ENCODE data around the gene HBQ1.
A peak's percentile ranks its signal among the peaks of the same experiment; 100 is the strongest.

The HBQ1 gene

GRCh38 chr16:180681-181564, 664 bp downstream of the HBQ1 start (continued):
- TF ChIP-seq, protein P1, sequence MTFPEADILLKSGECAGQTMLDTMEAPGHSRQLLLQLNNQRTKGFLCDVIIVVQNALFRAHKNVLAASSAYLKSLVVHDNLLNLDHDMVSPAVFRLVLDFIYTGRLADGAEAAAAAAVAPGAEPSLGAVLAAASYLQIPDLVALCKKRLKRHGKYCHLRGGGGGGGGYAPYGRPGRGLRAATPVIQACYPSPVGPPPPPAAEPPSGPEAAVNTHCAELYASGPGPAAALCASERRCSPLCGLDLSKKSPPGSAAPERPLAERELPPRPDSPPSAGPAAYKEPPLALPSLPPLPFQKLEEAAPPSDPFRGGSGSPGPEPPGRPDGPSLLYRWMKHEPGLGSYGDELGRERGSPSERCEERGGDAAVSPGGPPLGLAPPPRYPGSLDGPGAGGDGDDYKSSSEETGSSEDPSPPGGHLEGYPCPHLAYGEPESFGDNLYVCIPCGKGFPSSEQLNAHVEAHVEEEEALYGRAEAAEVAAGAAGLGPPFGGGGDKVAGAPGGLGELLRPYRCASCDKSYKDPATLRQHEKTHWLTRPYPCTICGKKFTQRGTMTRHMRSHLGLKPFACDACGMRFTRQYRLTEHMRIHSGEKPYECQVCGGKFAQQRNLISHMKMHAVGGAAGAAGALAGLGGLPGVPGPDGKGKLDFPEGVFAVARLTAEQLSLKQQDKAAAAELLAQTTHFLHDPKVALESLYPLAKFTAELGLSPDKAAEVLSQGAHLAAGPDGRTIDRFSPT (tag by site-specific recombination; IDR thresholded peaks at IDR 0.05), result peak; percentile 91
- TF ChIP-seq ZNF510 (tag by site-specific recombination; IDR thresholded peaks at IDR 0.05; ENCODE audit: insufficient replicate concordance) (no peak), GLI2 (tag by site-specific recombination; IDR thresholded peaks at IDR 0.05; ENCODE audit: borderline replicate concordance, low read depth) (no peak), ZNF501 (tag by site-specific recombination; IDR thresholded peaks at IDR 0.05) (peak; percentile 89), ZNF169 (tag by site-specific recombination; IDR thresholded peaks at IDR 0.05) (no peak), ZNF558 (tag by site-specific recombination; IDR thresholded peaks at IDR 0.05) (no peak), ZNF707 (tag by site-specific recombination; IDR thresholded peaks at IDR 0.05) (no peak), HOXA7 (CRISPR knock-in tag; IDR thresholded peaks at IDR 0.05; ENCODE audit: borderline replicate concordance) (no peak), ZXDB (tag by site-specific recombination; IDR thresholded peaks at IDR 0.05) (peak; percentile 62; the same call in 1 of the 2 replicates), SCRT2 (tag by site-specific recombination; IDR thresholded peaks at IDR 0.05) (peak; percentile 67), ZSCAN30 (tag by site-specific recombination; IDR thresholded peaks at IDR 0.05) (peak; percentile 93; the same call in 1 of the 2 replicates), ZNF555 (tag by site-specific recombination; conservative IDR thresholded peaks at IDR 0.05) (no peak), MEIS1 (CRISPR knock-in tag; IDR thresholded peaks at IDR 0.05; ENCODE audit: borderline replicate concordance) (no peak), KLF9 (tag by site-specific recombination; IDR thresholded peaks at IDR 0.05; ENCODE audit: low read depth) (peak; percentile 82), ZFHX2 (tag by site-specific recombination; conservative IDR thresholded peaks at IDR 0.05) (no peak; the same call in 1 of the 2 replicates), SALL2 (tag by site-specific recombination; IDR thresholded peaks at IDR 0.05; ENCODE audit: borderline replicate concordance) (no peak), ZFP69B (tag by site-specific recombination; IDR thresholded peaks at IDR 0.05) (peak; percentile 96), TCF7L2 (IDR thresholded peaks at IDR 0.05; ENCODE audit: borderline replicate concordance, low read depth, low read length) (no peak), ZNF280D (tag by site-specific recombination; IDR thresholded peaks at IDR 0.05) (no peak), KLF10 (tag by site-specific recombination; IDR thresholded peaks at IDR 0.05) (peak; percentile 76), ZNF521 (tag by site-specific recombination; IDR thresholded peaks at IDR 0.05) (no peak), ZNF544 (tag by site-specific recombination; IDR thresholded peaks at IDR 0.05) (no peak), ZNF48 (tag by site-specific recombination; IDR thresholded peaks at IDR 0.05) (no peak), ZNF221 (tag by site-specific recombination; IDR thresholded peaks at IDR 0.05; ENCODE audit: borderline replicate concordance) (no peak), ZNF843 (tag by site-specific recombination; IDR thresholded peaks at IDR 0.05) (no peak)
- TF ChIP-seq, protein P2, sequence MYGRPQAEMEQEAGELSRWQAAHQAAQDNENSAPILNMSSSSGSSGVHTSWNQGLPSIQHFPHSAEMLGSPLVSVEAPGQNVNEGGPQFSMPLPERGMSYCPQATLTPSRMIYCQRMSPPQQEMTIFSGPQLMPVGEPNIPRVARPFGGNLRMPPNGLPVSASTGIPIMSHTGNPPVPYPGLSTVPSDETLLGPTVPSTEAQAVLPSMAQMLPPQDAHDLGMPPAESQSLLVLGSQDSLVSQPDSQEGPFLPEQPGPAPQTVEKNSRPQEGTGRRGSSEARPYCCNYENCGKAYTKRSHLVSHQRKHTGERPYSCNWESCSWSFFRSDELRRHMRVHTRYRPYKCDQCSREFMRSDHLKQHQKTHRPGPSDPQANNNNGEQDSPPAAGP (tag by site-specific recombination; IDR thresholded peaks at IDR 0.05), result peak; percentile 67; the same call in 1 of the 2 replicates
- TF ChIP-seq, protein P3, sequence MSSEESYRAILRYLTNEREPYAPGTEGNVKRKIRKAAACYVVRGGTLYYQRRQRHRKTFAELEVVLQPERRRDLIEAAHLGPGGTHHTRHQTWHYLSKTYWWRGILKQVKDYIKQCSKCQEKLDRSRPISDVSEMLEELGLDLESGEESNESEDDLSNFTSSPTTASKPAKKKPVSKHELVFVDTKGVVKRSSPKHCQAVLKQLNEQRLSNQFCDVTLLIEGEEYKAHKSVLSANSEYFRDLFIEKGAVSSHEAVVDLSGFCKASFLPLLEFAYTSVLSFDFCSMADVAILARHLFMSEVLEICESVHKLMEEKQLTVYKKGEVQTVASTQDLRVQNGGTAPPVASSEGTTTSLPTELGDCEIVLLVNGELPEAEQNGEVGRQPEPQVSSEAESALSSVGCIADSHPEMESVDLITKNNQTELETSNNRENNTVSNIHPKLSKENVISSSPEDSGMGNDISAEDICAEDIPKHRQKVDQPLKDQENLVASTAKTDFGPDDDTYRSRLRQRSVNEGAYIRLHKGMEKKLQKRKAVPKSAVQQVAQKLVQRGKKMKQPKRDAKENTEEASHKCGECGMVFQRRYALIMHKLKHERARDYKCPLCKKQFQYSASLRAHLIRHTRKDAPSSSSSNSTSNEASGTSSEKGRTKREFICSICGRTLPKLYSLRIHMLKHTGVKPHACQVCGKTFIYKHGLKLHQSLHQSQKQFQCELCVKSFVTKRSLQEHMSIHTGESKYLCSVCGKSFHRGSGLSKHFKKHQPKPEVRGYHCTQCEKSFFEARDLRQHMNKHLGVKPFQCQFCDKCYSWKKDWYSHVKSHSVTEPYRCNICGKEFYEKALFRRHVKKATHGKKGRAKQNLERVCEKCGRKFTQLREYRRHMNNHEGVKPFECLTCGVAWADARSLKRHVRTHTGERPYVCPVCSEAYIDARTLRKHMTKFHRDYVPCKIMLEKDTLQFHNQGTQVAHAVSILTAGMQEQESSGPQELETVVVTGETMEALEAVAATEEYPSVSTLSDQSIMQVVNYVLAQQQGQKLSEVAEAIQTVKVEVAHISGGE (tag by site-specific recombination; conservative IDR thresholded peaks at IDR 0.05; ENCODE audit: low read depth), result no peak
- TF ChIP-seq, protein P4, sequence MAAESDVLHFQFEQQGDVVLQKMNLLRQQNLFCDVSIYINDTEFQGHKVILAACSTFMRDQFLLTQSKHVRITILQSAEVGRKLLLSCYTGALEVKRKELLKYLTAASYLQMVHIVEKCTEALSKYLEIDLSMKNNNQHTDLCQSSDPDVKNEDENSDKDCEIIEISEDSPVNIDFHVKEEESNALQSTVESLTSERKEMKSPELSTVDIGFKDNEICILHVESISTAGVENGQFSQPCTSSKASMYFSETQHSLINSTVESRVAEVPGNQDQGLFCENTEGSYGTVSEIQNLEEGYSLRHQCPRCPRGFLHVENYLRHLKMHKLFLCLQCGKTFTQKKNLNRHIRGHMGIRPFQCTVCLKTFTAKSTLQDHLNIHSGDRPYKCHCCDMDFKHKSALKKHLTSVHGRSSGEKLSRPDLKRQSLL (tag by site-specific recombination; IDR thresholded peaks at IDR 0.05), result no peak
